ENCODE results near the gene CEPT1. TPM values are rescaled to one million over a fixed set of nuclear protein-coding genes. Genes with fewer than 3 reads are reported as not detected.

Gene CEPT1
- total and polyA plus RNA-seq, 2 of the 8 experiments (the other 6 are each of a cell fraction or from before 2014, with no cell fraction given) = 18.5 to 28.6 TPM

GRCh38 chr1:111147948-111148347, 7.9 kb downstream of the CEPT1 start:
- POLR2A ChIA-PET (ENCODE audit: partially characterized antibody) = interaction anchor here (4.6 kb wide), 1 partner anchor 9 kb away, joined by 15 read pairs; the partner anchor contains the start of genes CEPT1 and DRAM2
- WGBS, 2 experiments (ENCODE audit: extremely low coverage in 1 of 2, insufficient coverage in 1 of 2, insufficient read length in 1 of 2, insufficient replicate concordance in 2 of 2, low coverage in 1 of 2, low lambda C conversion rate in 2 of 2, missing lambda C conversion rate in 1 of 2) = 91% methylated on average over 3 of the region's 3 CpGs; no CpG with 5 or more reads in 1 of the 2 experiments
- no peak for FAIRE-seq

More at GRCh38 chr1:111147948-111148347, 7.9 kb downstream of the CEPT1 start:
- peaks cover 0 to 3% (median 0%) of the 10 kb centered on the region in 4 experiments; a peak in 2 of 7 replicates for H3K4me1 ChIP-seq (replicated peaks in 1 of 4; ENCODE audit: control insufficient read depth in 3 of 4, insufficient read depth in 4 of 4, low read length in 3 of 4)
- no peak overlapping the region for H4K8ac ChIP-seq (ENCODE audit: extremely low read depth, insufficient read depth, low read length)
- no peak for DNase-seq (ENCODE audit: low read depth in 1 of 2, low spot score in 2 of 2)
- no peak overlapping the region for H2BK12ac ChIP-seq (ENCODE audit: low read depth, low read length)
- no peak overlapping the region for H4K5ac ChIP-seq (ENCODE audit: insufficient read length, low read depth, low read length)
- H3K79me2 ChIP-seq (ENCODE audit: control insufficient read depth in 1 of 2, insufficient read depth in 2 of 2, low read length in 2 of 2) = peaks cover 3 to 59% of the 10 kb centered on the region in 2 experiments; a peak in 3 of 4 replicates
- no peak overlapping the region for H3K4ac ChIP-seq (replicated peaks; ENCODE audit: insufficient read length, low read depth, low read length)
- no peak overlapping the region for H3K4me3 ChIP-seq (ENCODE audit: extremely low read depth in 1 of 4, insufficient read depth in 2 of 4, low read depth in 3 of 4, low read length in 4 of 4)
- no peak overlapping the region for H2AK5ac ChIP-seq (ENCODE audit: low read depth, low read length)
- H3K56ac ChIP-seq (replicated peaks; ENCODE audit: insufficient read length, low read depth, low read length) = no peak overlapping the region
- no peak overlapping the region for H3K9ac ChIP-seq (replicated peaks in 1 of 4; ENCODE audit: extremely low read depth in 1 of 4, low read depth in 3 of 4, low read length in 3 of 4)
- H4K91ac ChIP-seq (replicated peaks; ENCODE audit: insufficient read length, low read length) = no peak overlapping the region
- H3K4me2 ChIP-seq (ENCODE audit: insufficient read depth in 1 of 2, low read depth in 2 of 2, low read length in 2 of 2) = no peak overlapping the region
- H2BK15ac ChIP-seq (ENCODE audit: low read length) = no peak overlapping the region
- H3K27me3 ChIP-seq (replicated peaks in 1 of 4; ENCODE audit: control insufficient read depth in 3 of 4, extremely low read depth in 1 of 4, insufficient read depth in 3 of 4, low read length in 3 of 4) = no peaks in the 10 kb centered on the region
- peaks cover 0 to 37% (median 8%) of the 10 kb centered on the region in 4 experiments; a peak in 5 of 8 replicates for H3K36me3 ChIP-seq (ENCODE audit: control insufficient read depth in 2 of 4, insufficient read depth in 4 of 4, low read length in 3 of 4)
- peaks cover 0 to 3% of the 10 kb centered on the region in 2 experiments for H4K20me1 ChIP-seq (replicated peaks in 1 of 2; ENCODE audit: control insufficient read depth in 1 of 2, insufficient read depth in 2 of 2, low read length in 2 of 2)
- no peak overlapping the region for H2BK20ac ChIP-seq (ENCODE audit: low read length)
- H2BK5ac ChIP-seq (ENCODE audit: low read depth, low read length) = no peak overlapping the region
- no peak overlapping the region for H3K14ac ChIP-seq (ENCODE audit: insufficient read length)
- H3K23me2 ChIP-seq (ENCODE audit: low read depth, low read length) = no peaks in the 10 kb centered on the region; the same call in 1 of the 2 replicates
- H3K18ac ChIP-seq (ENCODE audit: extremely low read depth, low read length) = no peak overlapping the region
- no peak overlapping the region for H2BK120ac ChIP-seq (replicated peaks; ENCODE audit: low read depth, low read length)
- no peak overlapping the region for H2AFZ ChIP-seq (ENCODE audit: low read length)
- H3K27ac ChIP-seq (ENCODE audit: low read depth, low read length) = no peak overlapping the region
- 0 out of 2 replicates have a peak, but pooled peaks cover 3% of the 10 kb centered on the region for H3K79me1 ChIP-seq (ENCODE audit: low read depth, low read length)
- H3K23ac ChIP-seq (ENCODE audit: insufficient read length) = no peak overlapping the region
- TF ChIP-seq SUZ12 (IDR thresholded peaks at IDR 0.05; ENCODE audit: low read length) (no peak), SIX5 (IDR thresholded peaks at IDR 0.05; ENCODE audit: low read depth, low read length) (no peak), ZNF274 (IDR thresholded peaks at IDR 0.05; ENCODE audit: borderline replicate concordance, extremely low read depth, low read length) (no peak), NRF1 (IDR thresholded peaks at IDR 0.05; ENCODE audit: low read depth, low read length) (no peak), BCL11A (IDR thresholded peaks at IDR 0.05; ENCODE audit: low read depth in 2 of 2, low read length in 2 of 2) (no peak), RAD21 (IDR thresholded peaks at IDR 0.05 in 1 of 2, conservative IDR thresholded peaks at IDR 0.05 in 1 of 2; ENCODE audit: low read depth in 2 of 2, low read length in 2 of 2) (no peak), GABPA (IDR thresholded peaks at IDR 0.05; ENCODE audit: borderline replicate concordance, insufficient read depth, low read length) (no peak)
- H3K9me3 ChIP-seq (ENCODE audit: insufficient read depth in 2 of 2, low read depth in 1 of 2, low read length in 1 of 2) = no peaks in the 10 kb centered on the region
- CTCF ChIA-PET (ENCODE audit: partially characterized antibody) = no interaction called here
